Fibroblast of lung (primary cell): ENCODE measurements around the gene MYMX. TPM values are rescaled to one million over a fixed set of nuclear protein-coding genes. Genes with fewer than 3 reads are reported as not detected.

ENCODE experiments used
- DNase-seq, 2 donors: peaks; one replicate each; pipeline versions ENCODE4 v3.0.0 to v3.0.0-alpha.2; 2010; ENCODE audit warnings: low read depth in 2 of 2
- H2AFZ ChIP-seq: 2 replicates; pipeline ENCODE4 v1.5.1; 2012; ENCODE audit warnings: low read length, control low read depth, inconsistent platforms
- H3K27ac ChIP-seq: 2 replicates; pipeline ENCODE4 v1.5.1; 2011; ENCODE audit warnings: low read length, control low read depth; ENCODE audit not compliant: insufficient read depth
- H3K27me3 ChIP-seq: 2 replicates; pipeline ENCODE4 v1.5.1; 2011; ENCODE audit warnings: mild to moderate bottlenecking, low read length; ENCODE audit not compliant: control insufficient read depth, insufficient read depth
- H3K36me3 ChIP-seq: 2 replicates; pipeline ENCODE4 v1.5.1; 2011; ENCODE audit warnings: low read length; ENCODE audit not compliant: control insufficient read depth, insufficient read depth
- H3K4me1 ChIP-seq: 2 replicates; pipeline ENCODE4 v1.5.1; 2011; ENCODE audit warnings: low read length; ENCODE audit not compliant: control insufficient read depth, insufficient read depth; ENCODE audit errors: extremely low read depth
- H3K4me2 ChIP-seq: 2 replicates; pipeline ENCODE4 v1.5.1; 2011; ENCODE audit warnings: low read length, control low read depth; ENCODE audit not compliant: insufficient read depth; ENCODE audit errors: extremely low read depth
- H3K4me3 ChIP-seq, 4 experiments: fragments of 200-600 bp in 1 of 4; sonication (generic) in 1 of 4; replicated peaks in 1 of 4; 2 replicates each; pipeline ENCODE4 v1.5.1; 2011 to 2016; ENCODE audit warnings: low read length in 4 of 4, low read depth in 3 of 4, mild to moderate bottlenecking in 3 of 4, control low read depth in 2 of 4, inconsistent platforms in 1 of 4, mixed read lengths in 1 of 4; ENCODE audit not compliant: insufficient read depth in 1 of 4; ENCODE audit errors: control extremely low read depth in 1 of 4
- H3K79me2 ChIP-seq: 2 replicates; pipeline ENCODE4 v1.5.1; 2012; ENCODE audit warnings: mild to moderate bottlenecking, low read length, inconsistent platforms; ENCODE audit not compliant: control insufficient read depth, insufficient read depth
- H3K9ac ChIP-seq: 2 replicates; pipeline ENCODE4 v1.5.1; 2011; ENCODE audit warnings: mild to moderate bottlenecking, low read length, control low read depth; ENCODE audit not compliant: insufficient read depth
- H3K9me3 ChIP-seq: 2 replicates; pipeline ENCODE4 v1.5.1; 2012; ENCODE audit warnings: low read depth, low read length; ENCODE audit not compliant: control insufficient read depth, insufficient read depth
- H4K20me1 ChIP-seq: 2 replicates; pipeline ENCODE4 v1.5.1; 2011; ENCODE audit warnings: low read length; ENCODE audit not compliant: control insufficient read depth, insufficient read depth; ENCODE audit errors: extremely low read depth
- CTCF ChIP-seq, 2 donors: IDR thresholded peaks in 1 of 2; conservative IDR thresholded peaks in 1 of 2; 1 replicate in 1 of 2; 2 replicates in 1 of 2; pipeline ENCODE4 v1.5.1; 2011 to 2012; ENCODE audit warnings: low read length in 2 of 2, control low read depth in 1 of 2, inconsistent platforms in 1 of 2, low read depth in 1 of 2, mild to moderate bottlenecking in 1 of 2
- EZH2 ChIP-seq: IDR thresholded peaks from 2 replicates; pipeline ENCODE4 v1.5.1; 2012; ENCODE audit warnings: low read length, control low read depth, mild to moderate bottlenecking; ENCODE audit errors: missing control alignments
- polyA plus RNA-seq, 2 donors: library from polyadenylated mRNA; depleted of rRNA in 1 of 2; stranded (reverse) in 1 of 2; unstranded in 1 of 2; fragments of >200 nt; gene quantifications; 2 replicates each; pipeline ENCODE4 v1.2.1, GENCODE V29; 2011 to 2012; ENCODE audit warnings: missing spikeins in 1 of 2
- total RNA-seq: library from RNA; depleted of rRNA; stranded (reverse); fragments of >200 nt; gene quantifications from 2 replicates; pipeline ENCODE4 v1.2.1, GENCODE V29; 2014

Gene MYMX
- total and polyA plus RNA-seq, 2 donors (not counting 1 experiment from before 2014, with no cell fraction given), result not detected

- Histone ChIP-seq H3K9me3 (no peaks in the 10 kb centered on the region), H3K27me3 (peaks cover 7% of the 10 kb centered on the region), H4K20me1 (no peaks in the 10 kb centered on the region), H3K9ac (no peak overlapping the region), H3K79me2 (no peaks in the 10 kb centered on the region), H3K27ac (no peak overlapping the region), H3K4me2 (peak overlapping the region; percentile 99), H2AFZ (no peak overlapping the region), H3K4me1 (peaks cover 5% of the 10 kb centered on the region), H3K36me3 (peaks cover 2% of the 10 kb centered on the region), H3K4me3 (peak overlapping the region in 2 of 4 experiments; percentile 71 to 86)
- TF ChIP-seq EZH2 (no peak), CTCF (conservative IDR thresholded peaks at IDR 0.05 in 1 of 2, IDR thresholded peaks at IDR 0.05 in 1 of 2; ENCODE audit: low read depth in 1 of 2, low read length in 2 of 2) (no peak)
- peak in 1 of 2 donors; percentile 7 for DNase-seq
These were observed 46.8 kb downstream of the MYMX start for GRCh38 chr6:44263354-44264100.

- Histone ChIP-seq H3K4me1 (peaks cover 5% of the 10 kb centered on the region), H3K36me3 (peaks cover 2% of the 10 kb centered on the region), H3K4me3 (peak overlapping the region; percentile 59 to 86 (median 72)), H3K79me2 (no peaks in the 10 kb centered on the region), H3K9me3 (no peaks in the 10 kb centered on the region), H3K27ac (peak overlapping the region; percentile 50), H3K4me2 (peak overlapping the region; percentile 99), H3K9ac (peak overlapping the region; percentile 80), H4K20me1 (peaks cover 1% of the 10 kb centered on the region), H3K27me3 (peaks cover 15% of the 10 kb centered on the region), H2AFZ (peak overlapping the region; percentile 18)
- no peak for DNase-seq
- no peak for TF ChIP-seq CTCF (conservative IDR thresholded peaks at IDR 0.05 in 1 of 2, IDR thresholded peaks at IDR 0.05 in 1 of 2; ENCODE audit: low read depth in 1 of 2, low read length in 2 of 2)
- TF ChIP-seq EZH2, result no peak
These were observed 47.7 kb downstream of the MYMX start for GRCh38 chr6:44264154-44265006.
